Neural cell (in vitro differentiated cells): Measurements from ENCODE around the gene PBXIP1. TPM values are rescaled to one million over a fixed set of nuclear protein-coding genes. Genes with fewer than 3 reads are reported as not detected.

Experiments
- H2AFZ ChIP-seq: fragments of 200-600, 300-800 bp; sonication (generic), shearing (Covaris generic); 2 replicates; pipeline ENCODE4 v1.6.0; 2014; ENCODE audit warnings: low read depth, mild to moderate bottlenecking, antibody characterized with exemption, low read length, moderate library complexity
- H3F3A ChIP-seq: fragments of 200-600 bp; shearing (Covaris generic); 2 replicates; pipeline ENCODE4 v1.6.1; 2016; ENCODE audit warnings: mild to moderate bottlenecking, moderate library complexity, mixed read lengths, antibody characterized with exemption, low read length; ENCODE audit not compliant: insufficient read depth, poor library complexity, severe bottlenecking
- H3K27ac ChIP-seq: fragments of 200-600, 300-800 bp; sonication (generic), shearing (Covaris generic); 2 replicates; pipeline ENCODE4 v1.5.1; 2014; ENCODE audit warnings: mild to moderate bottlenecking, low read length, moderate library complexity
- H3K27me3 ChIP-seq: fragments of 300-800, 200-600 bp; sonication (generic), shearing (Covaris generic); 2 replicates; pipeline ENCODE4 v1.6.0; 2014; ENCODE audit warnings: mild to moderate bottlenecking, low read depth, low read length, moderate library complexity; ENCODE audit not compliant: insufficient read depth
- H3K36me3 ChIP-seq: fragments of 300-800, 200-600 bp; sonication (generic), shearing (Covaris generic); 2 replicates; pipeline ENCODE4 v1.5.1; 2014; ENCODE audit warnings: mild to moderate bottlenecking, antibody characterized with exemption, low read length, moderate library complexity; ENCODE audit not compliant: insufficient read depth
- H3K4me2 ChIP-seq: fragments of 300-800, 200-600 bp; sonication (generic), shearing (Covaris generic); 2 replicates; pipeline ENCODE4 v1.6.0; 2014; ENCODE audit warnings: mild to moderate bottlenecking, low read length
- H3K4me3 ChIP-seq: fragments of 300-800, 200-600 bp; sonication (generic), shearing (Covaris generic); 2 replicates; pipeline ENCODE4 v1.5.1; 2014; ENCODE audit warnings: mild to moderate bottlenecking, low read length, moderate library complexity
- H3K79me2 ChIP-seq: fragments of 200-600 bp; shearing (Covaris generic); replicated peaks from 2 replicates; pipeline ENCODE4 v1.6.0; 2014; ENCODE audit warnings: mild to moderate bottlenecking, low read length, moderate library complexity; ENCODE audit not compliant: insufficient read depth
- H3K9ac ChIP-seq: fragments of 300-800, 200-600 bp; sonication (generic), shearing (Covaris generic); 2 replicates; pipeline ENCODE4 v1.6.1; 2016; ENCODE audit warnings: mild to moderate bottlenecking, low read length, mixed read lengths
- H3K9me2 ChIP-seq: fragments of 200-600 bp; shearing (Covaris generic); 2 replicates; pipeline ENCODE4 v1.6.1; 2016; ENCODE audit warnings: mild to moderate bottlenecking, low read length, mixed read lengths; ENCODE audit not compliant: insufficient read depth
- H3K9me3 ChIP-seq: fragments of 200-600, 300-800 bp; sonication (generic), shearing (Covaris generic); 2 replicates; pipeline ENCODE4 v1.6.1; 2016; ENCODE audit warnings: mild to moderate bottlenecking, mixed run types, low read length, moderate library complexity, mixed read lengths
- H4K20me1 ChIP-seq: fragments of 200-600 bp; shearing (Covaris generic); 2 replicates; pipeline ENCODE4 v1.6.1; 2016; ENCODE audit warnings: mild to moderate bottlenecking, mixed run types; ENCODE audit not compliant: insufficient read depth
- CTCF ChIP-seq: fragments of 450-650 bp; IDR thresholded peaks from 2 replicates; pipeline ENCODE4 v1.5.1; 2014; ENCODE audit warnings: antibody characterized with exemption, mild to moderate bottlenecking, moderate library complexity; ENCODE audit not compliant: poor library complexity, severe bottlenecking
- EP300 ChIP-seq: fragments of 450-650 bp; conservative IDR thresholded peaks from 2 replicates; pipeline ENCODE4 v1.6.1; 2014; ENCODE audit warnings: antibody characterized with exemption, mild to moderate bottlenecking, moderate library complexity; ENCODE audit not compliant: poor library complexity, severe bottlenecking
- EZH2 ChIP-seq: fragments of 200-600, 300-800 bp; shearing (Covaris generic), sonication (generic); IDR thresholded peaks from 2 replicates; pipeline ENCODE4 v1.6.1; 2014; ENCODE audit warnings: antibody characterized with exemption, low read length, borderline replicate concordance, mild to moderate bottlenecking; ENCODE audit not compliant: insufficient read depth, poor library complexity, severe bottlenecking
- MXI1 ChIP-seq: fragments of 450-650 bp; conservative IDR thresholded peaks from 2 replicates; pipeline ENCODE4 v1.6.1; 2014; ENCODE audit warnings: antibody characterized with exemption, mild to moderate bottlenecking; ENCODE audit not compliant: poor library complexity, severe bottlenecking
- POLR2AphosphoS5 ChIP-seq: IDR thresholded peaks from 2 replicates; pipeline ENCODE4 v1.6.1; 2012
- RAD21 ChIP-seq: fragments of 450-650 bp; conservative IDR thresholded peaks from 2 replicates; pipeline ENCODE4 v1.6.1; 2014; ENCODE audit warnings: antibody characterized with exemption, mild to moderate bottlenecking, moderate library complexity
- REST ChIP-seq: IDR thresholded peaks from 2 replicates; pipeline ENCODE4 v1.6.1; 2012; ENCODE audit warnings: borderline replicate concordance
- SMC3 ChIP-seq: fragments of 450-650 bp; conservative IDR thresholded peaks from 2 replicates; pipeline ENCODE4 v1.6.1; 2014; ENCODE audit warnings: antibody characterized with exemption, mild to moderate bottlenecking, moderate library complexity; ENCODE audit not compliant: poor library complexity
- TAF1 ChIP-seq: IDR thresholded peaks from 2 replicates; pipeline ENCODE4 v1.6.1; 2012; ENCODE audit warnings: low read depth
- polyA plus RNA-seq: library from polyadenylated mRNA; depleted of rRNA; stranded (reverse); fragments of >200 nt; gene quantifications from 2 replicates; pipeline ENCODE4 v1.2.3, GENCODE V29; 2014

PBXIP1 gene
- polyA plus RNA-seq, 1 donor from 2014 or later, result 5.4 TPM

- Histone ChIP-seq H3K4me3 (no peak overlapping the region), H3K27me3 (no peaks in the 10 kb centered on the region), H2AFZ (no peak overlapping the region), H4K20me1 (no peaks in the 10 kb centered on the region), H3K4me2 (no peak overlapping the region), H3K79me2 (no peaks in the 10 kb centered on the region), H3K27ac (no peak overlapping the region), H3K9me2 (no peaks in the 10 kb centered on the region), H3F3A (no peaks in the 10 kb centered on the region), H3K36me3 (no peaks in the 10 kb centered on the region), H3K9me3 (peaks cover 3% of the 10 kb centered on the region), H3K9ac (no peak overlapping the region)
- no peak for TF ChIP-seq SMC3
- TF ChIP-seq TAF1, result no peak
- no peak for TF ChIP-seq MXI1
- TF ChIP-seq POLR2AphosphoS5, result no peak
- no peak for TF ChIP-seq CTCF
- TF ChIP-seq EP300, result no peak
- TF ChIP-seq RAD21, result no peak
- TF ChIP-seq REST, result no peak
- no peak for TF ChIP-seq EZH2
Observed at GRCh38 chr1:154912755-154913154, 43.1 kb downstream of the PBXIP1 start.

- no peak overlapping the region for H3K9ac ChIP-seq
- no peaks in the 10 kb centered on the region for H3K27me3 ChIP-seq
- H3K27ac ChIP-seq, result no peak overlapping the region
- TF ChIP-seq EP300 (no peak), POLR2AphosphoS5 (no peak), TAF1 (no peak), REST (no peak), CTCF (no peak), MXI1 (no peak), EZH2 (no peak), RAD21 (no peak), SMC3 (no peak)
- H4K20me1 ChIP-seq, result no peaks in the 10 kb centered on the region
- no peaks in the 10 kb centered on the region for H3K36me3 ChIP-seq
- H3F3A ChIP-seq, result no peaks in the 10 kb centered on the region
- no peaks in the 10 kb centered on the region for H3K9me2 ChIP-seq
- H3K4me3 ChIP-seq, result no peak overlapping the region
- no peaks in the 10 kb centered on the region for H3K79me2 ChIP-seq
- H3K9me3 ChIP-seq, result peaks cover 3% of the 10 kb centered on the region
- no peak overlapping the region for H2AFZ ChIP-seq
- no peak overlapping the region for H3K4me2 ChIP-seq
Observed at GRCh38 chr1:154911691-154912550, 44.0 kb downstream of the PBXIP1 start.
